ENCODE data around the gene VSTM4. TPM values are rescaled to one million over a fixed set of nuclear protein-coding genes. Genes with fewer than 3 reads are reported as not detected.

The VSTM4 gene
- total RNA-seq, 1 donor from 2014 or later = 1.0 TPM

Other genes starting within 250 kb of the VSTM4 start
- not detected in 2 replicates for gene LRRC18, start 175.7 kb downstream of the VSTM4 start, total RNA-seq
- gene FAM170B, start 18.5 kb upstream of the VSTM4 start, total RNA-seq = not detected in 2 replicates
- gene TMEM273, start 72.9 kb upstream of the VSTM4 start, total RNA-seq = 16.2 and 49.9 TPM in 2 replicates
- gene C10orf71, start 183.6 kb upstream of the VSTM4 start, total RNA-seq = not detected in 2 replicates